Activated CD4-positive, CD25-positive, alpha-beta regulatory T cell (primary cell): Measurements from ENCODE around the gene ABCA7.

ENCODE experiments used
- DNase-seq, 4 experiments: peaks; one replicate each; lab custom pipeline; 2025; lab: John Stamatoyannopoulos, UW

Gene ABCA7

GRCh38 chr19:1039646-1040475, at the start of gene ABCA7:
Gene ABCA7 (plus strand): TSS chr19:1040107. CDS start chr19:1041362, 1,255 bp downstream.
- DNase-seq, result peak; percentile 95 to 99 (median 97)

- no peak for DNase-seq
Observed at GRCh38 chr19:990119-990571, 49.8 kb upstream of the ABCA7 start.

- no peak for DNase-seq
Observed at GRCh38 chr19:990746-991145, 49.2 kb upstream of the ABCA7 start.

GRCh38 chr19:991174-991931, 48.6 kb upstream of the ABCA7 start:
- peak; percentile 43 to 58 (median 52) for DNase-seq

GRCh38 chr19:991932-992669, 47.8 kb upstream of the ABCA7 start:
- DNase-seq, result no peak

- DNase-seq, result no peak
Observed at GRCh38 chr19:992670-993055, 47.2 kb upstream of the ABCA7 start.

GRCh38 chr19:993361-993830, 46.5 kb upstream of the ABCA7 start:
- no peak for DNase-seq

- DNase-seq, result no peak
Observed at GRCh38 chr19:993831-994393, 46.0 kb upstream of the ABCA7 start.

- no peak for DNase-seq
Observed at GRCh38 chr19:994516-994915, 45.4 kb upstream of the ABCA7 start.

GRCh38 chr19:995051-995827, 44.7 kb upstream of the ABCA7 start:
- DNase-seq, result no peak

GRCh38 chr19:996051-996838, 43.7 kb upstream of the ABCA7 start:
- DNase-seq, result peak in 2 of 4 experiments; percentile 34 to 39

- DNase-seq, result no peak
Observed at GRCh38 chr19:998064-998463, 41.8 kb upstream of the ABCA7 start.

GRCh38 chr19:999379-999719, 40.6 kb upstream of the ABCA7 start:
- DNase-seq, result no peak

GRCh38 chr19:1000095-1000494, 39.8 kb upstream of the ABCA7 start, which contains the start of gene GRIN3B:
Gene GRIN3B (plus strand): TSS chr19:1000419. CDS start chr19:1000438, 19 bp downstream.
- peak in 1 of 4 experiments; percentile 49 for DNase-seq

- DNase-seq, result no peak
Observed at GRCh38 chr19:1000591-1001537, 39.0 kb upstream of the ABCA7 start.

- DNase-seq, result peak; percentile 39 to 56 (median 48)
Observed at GRCh38 chr19:1001538-1002166, 38.3 kb upstream of the ABCA7 start.

- no peak for DNase-seq
Observed at GRCh38 chr19:1002600-1002999, 37.3 kb upstream of the ABCA7 start.

- DNase-seq, result no peak
Observed at GRCh38 chr19:1003283-1003682, 36.6 kb upstream of the ABCA7 start.
